ENCODE data around the gene RIMKLB.

- TF ChIP-seq CTCF (IDR thresholded peaks at IDR 0.05) (no peak), POLR2AphosphoS5 (IDR thresholded peaks at IDR 0.05) (no peak), POLR2A (IDR thresholded peaks at IDR 0.05) (no peak), EP300 (IDR thresholded peaks at IDR 0.05) (no peak)
These were observed 11.5 kb downstream of the RIMKLB start for GRCh38 chr12:8709124-8709830.
